ENCODE measurements around the gene DQX1.

- TF ChIP-seq CEBPB (IDR thresholded peaks at IDR 0.05; ENCODE audit: low read depth, low read length), result no peak
- TF ChIP-seq RCOR1 (IDR thresholded peaks at IDR 0.05; ENCODE audit: insufficient replicate concordance, low read length), result no peak
- no peak for TF ChIP-seq USF2 (IDR thresholded peaks at IDR 0.05; ENCODE audit: low read depth, low read length)
- TF ChIP-seq CTCF (conservative IDR thresholded peaks at IDR 0.05; ENCODE audit: low read depth, low read length), result no peak
- TF ChIP-seq POLR2A (IDR thresholded peaks at IDR 0.05; ENCODE audit: low read depth, low read length), result no peak
- no peak for TF ChIP-seq BHLHE40 (IDR thresholded peaks at IDR 0.05; ENCODE audit: low read depth, low read length)
- TF ChIP-seq, protein P1, sequence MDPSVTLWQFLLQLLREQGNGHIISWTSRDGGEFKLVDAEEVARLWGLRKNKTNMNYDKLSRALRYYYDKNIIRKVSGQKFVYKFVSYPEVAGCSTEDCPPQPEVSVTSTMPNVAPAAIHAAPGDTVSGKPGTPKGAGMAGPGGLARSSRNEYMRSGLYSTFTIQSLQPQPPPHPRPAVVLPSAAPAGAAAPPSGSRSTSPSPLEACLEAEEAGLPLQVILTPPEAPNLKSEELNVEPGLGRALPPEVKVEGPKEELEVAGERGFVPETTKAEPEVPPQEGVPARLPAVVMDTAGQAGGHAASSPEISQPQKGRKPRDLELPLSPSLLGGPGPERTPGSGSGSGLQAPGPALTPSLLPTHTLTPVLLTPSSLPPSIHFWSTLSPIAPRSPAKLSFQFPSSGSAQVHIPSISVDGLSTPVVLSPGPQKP (IDR thresholded peaks at IDR 0.05; ENCODE audit: borderline replicate concordance, low read depth, low read length), result no peak
- TF ChIP-seq SMC3 (IDR thresholded peaks at IDR 0.05; ENCODE audit: low read depth, low read length), result no peak
- TF ChIP-seq MAZ (IDR thresholded peaks at IDR 0.05; ENCODE audit: borderline replicate concordance, low read depth, low read length), result no peak
- TF ChIP-seq FOS (IDR thresholded peaks at IDR 0.05; ENCODE audit: low read depth, low read length), result no peak
These were observed 895 bp downstream of the DQX1 start for GRCh38 chr2:74524955-74525716.

Data from IMR-90 (cell line).